ELR (cell line): Measurements from ENCODE around the gene ALKAL2.

Source experiments
- DNase-seq: peaks from one replicate; pipeline ENCODE4 v3.0.0-alpha.2; 2015; ENCODE audit warnings: low read depth

Gene ALKAL2

GRCh38 chr2:290090-290722 lies 2.3 kb upstream of the ALKAL2 start:
- peak; percentile 66 for DNase-seq

- DNase-seq, result peak; percentile 17
Measured at GRCh38 chr2:289362-290089, 1.6 kb upstream of the ALKAL2 start.

- DNase-seq, result no peak
Measured at GRCh38 chr2:288758-289361, 969 bp upstream of the ALKAL2 start.

GRCh38 chr2:287471-287885 lies 413 bp downstream of the ALKAL2 start:
- DNase-seq, result no peak

GRCh38 chr2:286774-287392 lies 1.0 kb downstream of the ALKAL2 start:
- DNase-seq, result no peak

GRCh38 chr2:286035-286434 lies 1.9 kb downstream of the ALKAL2 start:
- no peak for DNase-seq

- peak; percentile 42 for DNase-seq
Measured at GRCh38 chr2:285531-285930, 2.4 kb downstream of the ALKAL2 start.

- DNase-seq, result no peak
Measured at GRCh38 chr2:284896-285492, 2.9 kb downstream of the ALKAL2 start.

- DNase-seq, result peak; percentile 18
Measured at GRCh38 chr2:283996-284794, 3.7 kb downstream of the ALKAL2 start.

- no peak for DNase-seq
Measured at GRCh38 chr2:282371-283263, 5.3 kb downstream of the ALKAL2 start.

GRCh38 chr2:281381-281780 lies 6.5 kb downstream of the ALKAL2 start:
- no peak for DNase-seq

- DNase-seq, result no peak
Measured at GRCh38 chr2:280650-281110, 7.2 kb downstream of the ALKAL2 start.

- no peak for DNase-seq
Measured at GRCh38 chr2:279956-280649, 7.8 kb downstream of the ALKAL2 start.

- DNase-seq, result no peak
Measured at GRCh38 chr2:279366-279765, 8.5 kb downstream of the ALKAL2 start.

- DNase-seq, result no peak
Measured at GRCh38 chr2:278927-279320, 9.0 kb downstream of the ALKAL2 start.

- no peak for DNase-seq
Measured at GRCh38 chr2:278312-278926, 9.5 kb downstream of the ALKAL2 start.

- DNase-seq, result no peak
Measured at GRCh38 chr2:275466-275865, 12.4 kb downstream of the ALKAL2 start.

- DNase-seq, result no peak
Measured at GRCh38 chr2:274503-274902, 13.4 kb downstream of the ALKAL2 start.

GRCh38 chr2:273333-273732 lies 14.6 kb downstream of the ALKAL2 start:
- DNase-seq, result no peak

- no peak for DNase-seq
Measured at GRCh38 chr2:271917-272316, 16.0 kb downstream of the ALKAL2 start.
